HG03378 (cell line): ENCODE measurements around the gene DPH3.

Source experiments
- ATAC-seq: cut with Tn5 transposase; IDR thresholded peaks from one replicate; pipeline ENCODE4 v1.9.1; 2021; ENCODE audit warnings: mild to moderate bottlenecking, moderate library complexity; ENCODE audit not compliant: unreplicated experiment

DPH3 gene

DNA sequence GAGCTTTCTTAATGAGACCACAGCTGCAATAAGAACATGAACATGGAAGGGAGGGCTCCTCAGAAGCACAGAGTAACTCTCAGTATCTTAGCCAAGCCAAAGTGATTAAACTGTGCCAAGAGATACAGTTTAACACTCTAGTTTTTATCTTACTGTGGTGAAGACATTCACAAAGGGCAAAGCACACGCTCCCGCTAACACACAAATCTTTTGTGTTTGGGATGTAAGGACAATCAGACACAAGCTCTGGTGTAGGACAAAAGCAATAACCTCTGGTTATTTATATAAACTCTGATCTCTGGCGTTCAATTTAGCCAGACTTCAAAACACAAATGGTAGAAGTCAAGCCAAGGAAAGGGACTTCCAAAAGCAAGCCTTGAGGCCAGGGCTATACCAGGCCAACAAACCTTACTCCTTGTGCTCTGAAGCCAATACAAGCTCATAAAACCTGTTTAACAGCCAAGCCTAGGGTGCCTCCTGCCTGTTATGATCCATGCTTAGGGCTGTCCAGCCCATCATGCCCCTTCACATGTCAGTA, 27.8 kb downstream of the DPH3 start:
- no peak for ATAC-seq

GRCh38 chr3:16236030-16236639, 28.6 kb downstream of the DPH3 start:
- no peak for ATAC-seq

DNA sequence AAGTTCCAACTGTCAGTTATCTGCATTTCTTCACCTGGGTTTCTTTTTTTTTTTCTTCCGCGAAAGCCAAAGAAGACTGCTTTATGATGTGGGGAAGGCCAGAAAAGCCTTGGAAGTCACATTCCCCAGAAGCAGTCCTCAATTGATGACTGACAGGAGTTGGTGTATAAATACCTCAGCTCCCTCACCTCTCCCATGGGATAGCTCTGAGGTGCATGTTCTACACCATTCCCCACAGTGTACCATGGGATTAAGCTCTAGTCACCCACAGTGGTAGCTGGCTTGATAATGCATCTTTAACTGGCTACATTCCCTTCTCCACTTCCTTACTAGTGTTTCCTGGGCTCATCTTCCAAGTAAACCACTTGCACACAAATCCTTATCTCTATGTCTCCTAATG, 30.5 kb downstream of the DPH3 start:
- ATAC-seq = no peak

DNA sequence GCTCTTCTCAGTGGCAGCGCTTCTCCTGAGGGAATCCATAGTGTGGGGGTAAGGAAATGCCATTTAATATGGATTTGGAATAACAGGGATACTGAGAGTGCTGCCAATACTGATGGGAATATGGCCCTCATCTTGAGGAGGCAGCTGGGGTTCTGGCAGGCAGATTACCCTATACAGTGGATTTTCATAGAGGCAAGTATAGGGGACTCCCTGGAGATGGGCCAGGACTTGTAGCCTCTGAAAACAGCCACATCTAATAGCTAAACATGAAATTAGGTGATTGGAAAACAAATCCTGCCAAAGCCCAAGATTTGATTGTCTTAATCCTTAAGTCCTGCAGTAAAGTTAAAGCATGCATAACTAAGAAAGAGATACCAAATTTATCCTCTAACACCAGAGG, 30.9 kb downstream of the DPH3 start:
- no peak for ATAC-seq

DNA sequence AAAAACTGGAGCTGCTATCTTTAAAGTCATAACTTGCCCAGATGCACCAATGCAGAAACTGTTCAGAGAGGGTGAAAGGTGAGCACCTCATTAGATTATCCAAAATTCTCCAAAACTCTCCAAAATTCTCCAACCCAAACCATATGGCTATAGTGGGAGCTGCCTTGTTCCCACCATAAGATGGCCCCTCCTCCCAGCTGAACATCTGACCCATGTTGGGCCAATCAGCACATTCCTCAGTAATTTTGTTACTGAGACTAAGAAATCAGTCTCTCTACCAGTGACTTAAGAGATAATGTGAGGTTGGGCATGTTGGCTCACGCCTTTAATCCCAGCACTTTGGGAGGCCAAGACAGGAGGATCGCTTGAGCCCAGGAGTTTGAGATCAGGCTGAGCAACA, 32.8 kb downstream of the DPH3 start:
- ATAC-seq = no peak

DNA sequence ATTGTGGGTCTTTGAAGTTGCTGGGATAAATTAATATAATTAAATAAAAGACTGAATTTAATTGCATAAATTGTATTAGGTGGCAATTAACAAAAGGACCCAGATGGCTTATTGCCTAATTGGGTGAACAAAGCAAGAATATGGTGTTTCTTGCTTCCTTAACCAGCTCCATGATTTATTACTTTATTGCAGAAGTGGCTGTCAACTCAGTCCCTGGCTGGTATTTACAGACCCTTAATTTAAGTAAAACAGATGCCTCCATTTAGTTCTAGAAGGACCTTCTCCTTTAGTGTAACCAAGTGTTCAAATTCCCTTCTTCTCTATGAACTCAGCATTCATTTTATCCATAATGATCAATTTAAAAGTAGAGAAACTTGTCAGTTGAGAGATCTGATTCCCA, 35.1 kb downstream of the DPH3 start:
- ATAC-seq = no peak

DNA sequence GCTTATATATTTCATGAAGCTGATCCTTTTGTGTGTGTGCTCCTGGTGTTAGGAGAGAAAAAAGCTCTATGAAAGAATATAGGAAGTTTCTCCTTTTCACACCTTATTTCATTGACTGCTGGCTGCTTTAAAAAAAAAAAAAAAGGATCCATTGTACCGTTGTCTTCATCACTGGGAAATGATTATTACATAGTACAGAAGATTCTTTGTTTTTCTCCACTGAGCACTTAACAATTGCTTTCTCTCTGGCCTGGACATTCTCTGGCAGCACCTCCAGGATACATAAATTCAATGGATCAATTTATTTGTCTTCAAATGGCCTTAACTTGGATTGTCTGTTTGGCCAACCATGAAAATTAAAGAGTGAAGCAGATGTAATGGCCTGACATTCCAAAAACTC, 37.2 kb downstream of the DPH3 start:
- no peak for ATAC-seq

DNA sequence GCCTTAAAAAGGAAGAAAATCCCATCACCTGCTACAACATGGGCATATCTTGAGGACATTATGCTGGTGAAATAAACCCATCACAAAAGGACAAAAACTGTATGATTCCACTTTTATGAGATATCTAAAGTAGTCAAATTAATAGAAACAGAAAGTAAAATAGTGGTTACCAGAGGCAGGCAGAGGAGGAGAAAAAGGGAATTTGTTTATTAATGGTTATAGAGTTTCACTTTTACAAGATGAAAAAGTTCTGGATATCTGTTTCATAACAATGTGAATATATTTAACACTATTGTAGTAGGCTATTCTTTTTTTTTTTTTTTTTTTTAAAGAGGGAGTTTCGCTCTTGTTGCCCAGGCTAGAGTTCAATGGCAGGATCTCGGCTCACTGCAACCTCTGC, 40.4 kb downstream of the DPH3 start:
- no peak for ATAC-seq

DNA sequence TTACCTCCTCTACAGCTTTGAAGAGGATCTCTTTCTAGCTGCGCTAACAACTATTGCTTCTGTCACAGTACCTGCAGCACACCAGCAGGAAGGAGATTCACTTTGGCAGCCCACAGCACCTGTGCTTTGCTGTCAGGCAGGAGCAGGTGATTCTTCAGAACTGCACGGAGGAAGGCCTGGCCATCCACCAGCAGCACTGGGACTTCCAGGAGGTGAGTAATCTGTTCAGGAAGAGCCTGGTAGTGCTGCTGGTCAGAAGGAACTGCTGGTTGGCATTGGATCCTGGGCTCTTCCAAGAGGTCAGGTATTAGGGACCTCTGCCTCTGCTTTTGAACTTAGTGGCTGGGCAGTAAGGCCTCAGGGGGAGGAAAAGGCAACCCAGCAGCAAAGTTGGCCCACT, 42.2 kb downstream of the DPH3 start:
- ATAC-seq = no peak

DNA sequence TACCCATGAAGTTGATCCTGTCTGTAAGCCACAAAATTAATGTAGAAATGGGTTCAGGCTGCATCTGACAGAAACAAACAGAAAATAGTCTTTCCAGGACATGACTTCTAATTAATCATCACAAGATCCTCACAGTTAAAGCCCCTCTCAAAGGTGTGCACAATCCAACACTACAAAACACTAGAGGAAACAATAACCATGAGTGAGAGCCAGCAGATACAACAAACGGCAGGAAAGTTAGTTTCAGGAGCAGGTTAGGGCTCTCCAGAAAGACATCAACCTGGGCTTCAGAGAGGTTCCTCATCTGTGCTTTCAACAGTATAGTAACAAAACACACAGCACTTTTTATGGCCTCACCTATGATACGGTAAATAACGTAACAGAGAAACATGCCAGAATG, 42.8 kb downstream of the DPH3 start:
- ATAC-seq = no peak

GRCh38 chr3:16219777-16220176, 45.0 kb downstream of the DPH3 start:
- ATAC-seq = no peak

DNA sequence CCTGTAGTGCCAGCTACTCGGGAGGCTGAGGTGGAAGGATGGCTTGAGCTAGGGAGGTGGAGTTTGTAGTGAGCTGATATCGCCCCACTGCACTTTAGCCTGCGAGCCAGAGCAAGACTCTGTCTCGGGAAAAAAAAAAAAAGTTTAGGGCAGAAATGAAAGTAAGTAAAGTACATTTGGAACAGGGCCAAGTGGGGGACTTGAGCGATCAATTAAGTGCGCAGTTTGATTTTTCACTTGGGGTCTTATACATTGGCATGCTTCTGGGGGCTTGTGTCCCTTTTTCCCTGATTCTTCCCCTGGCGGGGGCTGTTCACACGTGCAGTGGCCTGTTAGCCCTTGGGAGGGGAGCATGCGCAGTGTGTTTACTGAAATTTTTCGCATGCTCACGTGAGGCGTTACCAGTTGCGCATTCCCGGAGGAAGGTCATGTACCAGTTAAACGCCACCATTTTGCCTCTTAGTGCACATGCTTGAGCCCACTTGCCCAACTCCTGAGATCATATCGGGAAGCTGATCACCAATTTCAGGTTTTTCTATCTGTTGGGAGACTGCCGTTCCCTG, 48.3 kb downstream of the DPH3 start:
- ATAC-seq = no peak

DNA sequence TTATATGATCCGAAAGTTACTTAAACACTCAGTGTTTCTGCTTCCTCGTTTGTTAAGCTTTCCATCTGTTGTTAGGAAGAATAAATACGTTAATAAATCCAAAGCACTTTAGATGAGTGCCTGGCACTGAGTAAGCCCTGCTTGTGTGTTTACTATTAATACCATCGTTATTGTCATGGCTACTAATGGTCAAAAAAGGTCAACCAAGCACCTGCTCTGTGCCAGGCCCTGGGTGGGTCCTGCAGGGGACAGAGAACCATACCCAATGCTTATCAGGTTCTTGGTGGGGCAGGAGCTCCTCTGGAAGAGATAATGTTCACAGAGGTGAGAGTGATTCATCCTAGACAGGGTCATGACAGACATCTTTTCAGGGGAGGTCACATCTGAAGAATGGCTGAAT, 50.4 kb downstream of the DPH3 start:
- ATAC-seq = no peak

DNA sequence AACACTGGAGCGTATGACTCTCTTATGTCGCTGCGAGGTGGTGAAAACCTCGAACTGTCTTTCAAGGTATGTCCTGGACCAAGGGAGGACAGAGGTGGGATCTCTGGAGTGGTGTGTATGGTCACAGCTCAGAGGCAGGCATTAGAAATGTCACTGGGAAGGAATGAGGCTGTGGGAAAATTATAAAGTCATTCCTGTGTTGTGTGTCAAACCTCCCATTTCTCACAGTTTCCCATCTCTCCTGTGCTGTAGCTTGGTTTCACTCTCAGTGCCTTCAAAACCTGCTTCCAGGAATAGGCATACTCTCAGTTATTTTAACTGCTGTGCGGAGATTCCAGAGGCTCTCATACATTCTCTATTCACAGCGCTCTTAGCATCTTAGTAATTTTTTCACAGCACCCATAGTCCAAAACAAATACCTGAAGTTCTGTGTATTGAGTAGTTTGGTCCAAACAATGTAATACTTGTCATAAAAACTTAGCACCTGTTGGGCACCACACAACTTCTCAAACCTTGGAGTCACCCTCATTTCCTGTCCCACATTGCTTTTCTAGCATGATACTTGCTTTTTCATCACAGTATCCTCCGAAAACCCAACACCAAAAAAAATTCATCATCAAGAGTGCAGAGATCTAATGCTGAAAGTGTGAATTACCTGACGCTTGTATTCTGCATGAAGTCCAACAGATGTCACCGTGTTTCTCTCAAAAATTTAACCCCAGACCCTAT, 53.4 kb downstream of the DPH3 start:
- ATAC-seq = no peak
